Bronchial epithelial cell (primary cell): ENCODE data around the gene FYN. TPM values are rescaled to one million over a fixed set of nuclear protein-coding genes. Genes with fewer than 3 reads are reported as not detected.
A peak's percentile ranks its signal among the peaks of the same experiment; 100 is the strongest.
"Not testable (repeated sequence)": the region's sequence is repeated elsewhere in the genome, so short reads cannot be mapped to it uniquely, and the experiment has no call there.

Source experiments
- DNase-seq: peaks from one replicate; pipeline ENCODE4 v3.0.0-alpha.2; 2010; ENCODE audit warnings: low read depth
- FAIRE-seq: peaks from 2 replicates; lab custom pipeline; 2011; peaks lifted over from hg19 to GRCh38; lab: Jason Lieb, UNC
- H3K27me3 ChIP-seq: 2 replicates; pipeline ENCODE4 v1.5.1; 2011; ENCODE audit warnings: low read length; ENCODE audit not compliant: control insufficient read depth, insufficient read depth
- H3K36me3 ChIP-seq: 2 replicates; pipeline ENCODE4 v1.5.1; 2011; ENCODE audit warnings: low read length; ENCODE audit not compliant: control insufficient read depth, insufficient read depth
- H3K4me3 ChIP-seq: 2 replicates; pipeline ENCODE4 v1.5.1; 2011; ENCODE audit warnings: mild to moderate bottlenecking, low read depth, low read length, control low read depth
- CTCF ChIP-seq: IDR thresholded peaks from 2 replicates; pipeline ENCODE4 v1.5.1; 2011; ENCODE audit warnings: mild to moderate bottlenecking, moderate library complexity, low read length, control low read depth, inconsistent platforms; ENCODE audit not compliant: insufficient read depth, severe bottlenecking
- total RNA-seq: library from RNA; depleted of rRNA; stranded (reverse); fragments of >200 nt; gene quantifications from 2 replicates; pipeline ENCODE4 v1.2.1, GENCODE V29; 2014

The FYN gene
- total RNA-seq, 1 donor from 2014 or later, result 38.7 TPM

- Histone ChIP-seq H3K4me3 (no peak overlapping the region), H3K36me3 (no peaks in the 10 kb centered on the region), H3K27me3 (no peaks in the 10 kb centered on the region)
- no peak for TF ChIP-seq CTCF
- DNase-seq, result peak; percentile 20
- FAIRE-seq, result no peak
Measured at GRCh38 chr6:111788379-111789276, 84.6 kb downstream of the FYN start.

GRCh38 chr6:111786151-111786550 lies 87.1 kb downstream of the FYN start:
- FAIRE-seq, DNase-seq, H3K36me3 ChIP-seq, H3K27me3 ChIP-seq, H3K4me3 ChIP-seq: not testable (repeated sequence)

GRCh38 chr6:111784433-111784832 lies 88.8 kb downstream of the FYN start:
- FAIRE-seq, result no peak
- TF ChIP-seq CTCF, result no peak
- Histone ChIP-seq H3K4me3 (no peak overlapping the region), H3K36me3 (no peaks in the 10 kb centered on the region), H3K27me3 (no peaks in the 10 kb centered on the region)
- DNase-seq, result peak; percentile 10

DNA sequence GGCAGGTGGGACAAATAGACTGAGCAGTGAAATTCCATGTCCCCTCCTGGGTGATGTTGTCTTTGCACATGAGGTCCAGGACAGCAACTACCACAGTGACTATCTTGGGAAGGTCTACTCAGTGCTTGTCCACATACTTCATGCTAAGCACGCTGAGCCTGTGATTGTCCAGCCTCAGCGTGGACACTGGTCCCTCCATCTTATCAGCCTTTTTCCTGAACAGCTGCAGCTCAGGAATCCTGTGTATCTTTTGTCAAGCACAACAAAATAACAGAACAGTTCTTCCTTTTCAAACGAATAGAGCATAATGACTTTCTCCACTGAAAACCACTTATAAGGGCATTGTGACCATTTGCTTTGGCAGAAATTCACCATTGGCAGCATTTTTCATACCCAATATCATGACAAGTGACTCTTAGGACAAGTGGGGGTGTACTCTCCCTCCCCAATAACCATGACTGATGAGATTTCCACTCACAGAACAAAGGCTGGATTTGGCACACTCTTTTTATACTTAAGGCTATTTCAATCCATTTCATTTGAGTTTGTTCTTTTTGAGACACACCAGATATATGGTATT lies 90.3 kb downstream of the FYN start:
- FAIRE-seq (no peak), DNase-seq (no peak)
- no peaks in the 10 kb centered on the region for H3K36me3 ChIP-seq
- no peak overlapping the region for H3K4me3 ChIP-seq
- no peak for TF ChIP-seq CTCF
- no peaks in the 10 kb centered on the region for H3K27me3 ChIP-seq

- no peak for TF ChIP-seq CTCF
- DNase-seq (no peak), FAIRE-seq (no peak)
Measured at GRCh38 chr6:111782192-111782809, 91.0 kb downstream of the FYN start.

More at GRCh38 chr6:111782192-111782809, 91.0 kb downstream of the FYN start:
- no peak overlapping the region for H3K4me3 ChIP-seq
- H3K27me3 ChIP-seq, result no peaks in the 10 kb centered on the region
- H3K36me3 ChIP-seq, result no peaks in the 10 kb centered on the region
